ENCODE measurements around the gene TOPORS. TPM values are rescaled to one million over a fixed set of nuclear protein-coding genes. Genes with fewer than 3 reads are reported as not detected.

The TOPORS gene
- total RNA-seq, 1 experiment from 2014 or later: 26.1 TPM

DNA sequence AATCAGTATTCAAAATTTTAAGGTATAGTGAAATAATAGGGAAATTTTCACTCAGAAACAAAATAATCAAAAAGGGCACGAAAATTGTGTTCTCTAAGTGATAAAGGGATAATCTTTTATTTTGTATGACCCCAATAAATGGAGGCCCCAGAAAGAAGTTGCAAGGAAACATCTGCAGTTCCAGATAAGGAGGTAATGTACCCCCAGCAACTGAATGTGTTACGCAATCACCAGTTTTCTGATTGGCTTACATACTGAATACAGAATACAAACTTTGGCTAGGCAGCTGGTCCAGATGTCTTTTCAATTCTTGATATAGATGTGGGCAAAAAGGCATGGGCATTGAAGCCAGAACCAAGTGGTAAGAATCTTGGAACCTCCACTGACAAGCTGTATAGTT is 1.7 kb upstream of the TOPORS start (continued):
- TF ChIP-seq, protein P1, sequence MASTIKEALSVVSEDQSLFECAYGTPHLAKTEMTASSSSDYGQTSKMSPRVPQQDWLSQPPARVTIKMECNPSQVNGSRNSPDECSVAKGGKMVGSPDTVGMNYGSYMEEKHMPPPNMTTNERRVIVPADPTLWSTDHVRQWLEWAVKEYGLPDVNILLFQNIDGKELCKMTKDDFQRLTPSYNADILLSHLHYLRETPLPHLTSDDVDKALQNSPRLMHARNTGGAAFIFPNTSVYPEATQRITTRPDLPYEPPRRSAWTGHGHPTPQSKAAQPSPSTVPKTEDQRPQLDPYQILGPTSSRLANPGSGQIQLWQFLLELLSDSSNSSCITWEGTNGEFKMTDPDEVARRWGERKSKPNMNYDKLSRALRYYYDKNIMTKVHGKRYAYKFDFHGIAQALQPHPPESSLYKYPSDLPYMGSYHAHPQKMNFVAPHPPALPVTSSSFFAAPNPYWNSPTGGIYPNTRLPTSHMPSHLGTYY (CRISPR knock-in tag; IDR thresholded peaks at IDR 0.05): no peak
- TF ChIP-seq, protein P2, sequence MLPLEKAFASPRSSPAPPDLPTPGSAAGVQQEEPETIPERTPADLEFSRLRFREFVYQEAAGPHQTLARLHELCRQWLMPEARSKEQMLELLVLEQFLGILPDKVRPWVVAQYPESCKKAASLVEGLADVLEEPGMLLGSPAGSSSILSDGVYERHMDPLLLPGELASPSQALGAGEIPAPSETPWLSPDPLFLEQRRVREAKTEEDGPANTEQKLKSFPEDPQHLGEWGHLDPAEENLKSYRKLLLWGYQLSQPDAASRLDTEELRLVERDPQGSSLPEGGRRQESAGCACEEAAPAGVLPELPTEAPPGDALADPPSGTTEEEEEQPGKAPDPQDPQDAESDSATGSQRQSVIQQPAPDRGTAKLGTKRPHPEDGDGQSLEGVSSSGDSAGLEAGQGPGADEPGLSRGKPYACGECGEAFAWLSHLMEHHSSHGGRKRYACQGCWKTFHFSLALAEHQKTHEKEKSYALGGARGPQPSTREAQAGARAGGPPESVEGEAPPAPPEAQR (CRISPR knock-in tag; IDR thresholded peaks at IDR 0.05): no peak
- no peak for TF ChIP-seq NR2C2 (CRISPR knock-in tag; IDR thresholded peaks at IDR 0.05)

- DNase-seq (ENCODE audit: low spot score) (no peak), ATAC-seq (peak; percentile 21)
- H3K27ac Mint-ChIP-seq: peak overlapping the region; percentile 98
- H3K36me3 Mint-ChIP-seq: peaks cover 22% of the 10 kb centered on the region
- no peaks in the 10 kb centered on the region for H3K27me3 Mint-ChIP-seq (ENCODE audit: low read depth)
- ChIA-PET POLR2A (interaction anchor here (0.7 to 3.8 kb wide), 11 partner anchors 12 to 450 kb away, joined by 3 to 36 read pairs (median 5); partner anchors contain the start of genes ACO1, APTX, NDUFB6 and RIGI), CTCF (interaction anchor here (0.5 to 4.7 kb wide), 9 partner anchors 21 to 173 kb away, joined by 3 to 49 read pairs (median 11); partner anchors contain the start of gene RIGI)
- peaks cover 24% of the 10 kb centered on the region for H3K4me1 Mint-ChIP-seq
- TF ChIP-seq E2F5 (CRISPR knock-in tag; IDR thresholded peaks at IDR 0.05): 0 out of 2 replicates have a peak, but pooled peaks have one; percentile 4
- TF ChIP-seq, protein P3, sequence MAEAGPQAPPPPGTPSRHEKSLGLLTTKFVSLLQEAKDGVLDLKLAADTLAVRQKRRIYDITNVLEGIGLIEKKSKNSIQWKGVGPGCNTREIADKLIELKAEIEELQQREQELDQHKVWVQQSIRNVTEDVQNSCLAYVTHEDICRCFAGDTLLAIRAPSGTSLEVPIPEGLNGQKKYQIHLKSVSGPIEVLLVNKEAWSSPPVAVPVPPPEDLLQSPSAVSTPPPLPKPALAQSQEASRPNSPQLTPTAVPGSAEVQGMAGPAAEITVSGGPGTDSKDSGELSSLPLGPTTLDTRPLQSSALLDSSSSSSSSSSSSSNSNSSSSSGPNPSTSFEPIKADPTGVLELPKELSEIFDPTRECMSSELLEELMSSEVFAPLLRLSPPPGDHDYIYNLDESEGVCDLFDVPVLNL (CRISPR knock-in tag; IDR thresholded peaks at IDR 0.05; ENCODE audit: borderline replicate concordance, low read depth): no peak
- H3K4me3 Mint-ChIP-seq: peak overlapping the region; percentile 91
- H3K9me3 Mint-ChIP-seq: no peaks in the 10 kb centered on the region
These were observed 922 bp downstream of the TOPORS start for GRCh38 chr9:32551276-32552051.

DNA sequence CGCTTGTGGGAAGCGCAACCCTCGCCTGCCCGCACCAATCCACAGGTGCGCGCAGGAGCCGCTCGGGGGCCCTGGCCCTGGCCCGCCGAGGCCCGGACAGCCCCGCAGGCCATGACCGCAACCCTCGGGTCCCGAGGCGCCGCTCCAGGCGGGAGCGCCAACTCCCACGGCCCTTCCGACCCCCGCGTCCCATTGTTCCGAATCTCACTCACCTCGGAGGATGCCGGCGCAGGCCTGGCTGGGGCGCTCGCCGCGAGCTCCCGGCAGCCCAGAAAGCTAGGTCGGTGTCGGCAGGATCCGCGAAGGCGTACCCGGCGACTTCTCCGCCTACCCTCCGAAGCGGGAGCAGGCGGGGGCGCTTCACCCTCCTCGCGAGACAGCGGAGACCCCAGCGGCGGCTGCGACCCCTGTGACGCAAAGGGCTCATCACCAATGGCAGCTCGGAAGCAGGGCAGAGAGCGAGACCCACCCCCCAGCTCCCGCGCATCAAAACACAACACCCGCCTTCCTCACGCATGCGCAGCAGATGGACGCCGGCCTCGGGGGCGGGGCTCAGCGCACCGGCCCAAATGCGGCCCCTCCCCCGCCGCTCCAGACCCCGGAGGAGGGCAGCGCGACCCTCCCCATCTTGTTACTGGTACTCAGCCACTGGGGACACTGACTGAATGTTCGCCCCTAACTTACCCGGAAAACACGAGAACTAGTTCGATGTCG is 1.7 kb downstream of the TOPORS start:
- Mint-ChIP-seq H3K4me1 (peaks cover 24% of the 10 kb centered on the region), H3K27ac (peak overlapping the region; percentile 98), H3K9me3 (no peaks in the 10 kb centered on the region), H3K36me3 (peaks cover 22% of the 10 kb centered on the region), H3K27me3 (ENCODE audit: low read depth) (no peaks in the 10 kb centered on the region), H3K4me3 (peak overlapping the region; percentile 91)
- ChIA-PET POLR2A (interaction anchor here (0.8 to 3.8 kb wide), 11 partner anchors 9 to 451 kb away, joined by 3 to 36 read pairs (median 4); partner anchors contain the start of genes ACO1, APTX, NDUFB6 and RIGI), CTCF (interaction anchor here (0.5 to 4.7 kb wide), 11 partner anchors 11 to 172 kb away, joined by 3 to 49 read pairs (median 6); partner anchors contain the start of genes ACO1, NDUFB6 and RIGI)
- ATAC-seq (peak; percentile 90), DNase-seq (ENCODE audit: low spot score) (peak; percentile 98)
- TF ChIP-seq MYBL2 (CRISPR knock-in tag; IDR thresholded peaks at IDR 0.05) (0 out of 2 replicates have a peak, but pooled peaks have one; percentile 51), KAT7 (CRISPR knock-in tag; IDR thresholded peaks at IDR 0.05; ENCODE audit: borderline replicate concordance) (peak; percentile 83; the same call in 1 of the 2 replicates), ZNF416 (CRISPR knock-in tag; IDR thresholded peaks at IDR 0.05) (peak; percentile 48; the same call in 1 of the 2 replicates), FOXP1 (CRISPR knock-in tag; IDR thresholded peaks at IDR 0.05; ENCODE audit: borderline replicate concordance) (peak; percentile 75; the same call in 1 of the 2 replicates), TCF7 (CRISPR knock-in tag; IDR thresholded peaks at IDR 0.05; ENCODE audit: low read depth) (no peak), SP1 (CRISPR knock-in tag; conservative IDR thresholded peaks at IDR 0.05) (peak; percentile 57), NFYB (CRISPR knock-in tag; conservative IDR thresholded peaks at IDR 0.05; ENCODE audit: low read depth) (peak; percentile 43; the same call in 1 of the 2 replicates), E2F5 (CRISPR knock-in tag; IDR thresholded peaks at IDR 0.05) (peak; percentile 67; the same call in 1 of the 2 replicates), ZNF121 (CRISPR knock-in tag; IDR thresholded peaks at IDR 0.05) (peak; percentile 100), STAT6 (CRISPR knock-in tag; conservative IDR thresholded peaks at IDR 0.05; ENCODE audit: low read depth) (no peak), HMGXB4 (CRISPR knock-in tag; IDR thresholded peaks at IDR 0.05) (peak; percentile 91), MAX (CRISPR knock-in tag; IDR thresholded peaks at IDR 0.05) (peak; percentile 65; the same call in 1 of the 2 replicates)
- TF ChIP-seq, protein P3 (CRISPR knock-in tag; IDR thresholded peaks at IDR 0.05; ENCODE audit: borderline replicate concordance, low read depth): no peak

Data from WTC11 (cell line).